Gastroesophageal sphincter (tissue), 3 donors: ENCODE results near the gene SPATS2L.

ENCODE experiments used
- EP300 ChIP-seq: sonication (generic); formaldehyde crosslinking; IDR thresholded peaks from one replicate; pipeline ENCODE4 v1.6.1; 2017; ENCODE audit warnings: antibody characterized with exemption, mild to moderate bottlenecking
- POLR2A ChIP-seq, 2 donors: fragments of 450-650 bp; IDR thresholded peaks; one replicate each; pipeline ENCODE4 v1.6.1; 2017; ENCODE audit warnings: antibody characterized with exemption in 2 of 2, mild to moderate bottlenecking in 2 of 2, moderate library complexity in 1 of 2
- TF ChIP-seq, protein P1 (sequence below), 4 experiments: fragments of 200-600 bp in 2 of 4; fragments of 450-650 bp in 2 of 4; sonication (generic) in 1 of 4; IDR thresholded peaks; one replicate each; pipeline ENCODE4 v1.5.1; 2017 to 2019; ENCODE audit warnings: antibody characterized with exemption in 4 of 4, mild to moderate bottlenecking in 2 of 4, moderate library complexity in 2 of 4

- TF ChIP-seq POLR2A (IDR thresholded peaks at IDR 0.05), result no peak
- no peak for TF ChIP-seq EP300
- TF ChIP-seq, protein P1, sequence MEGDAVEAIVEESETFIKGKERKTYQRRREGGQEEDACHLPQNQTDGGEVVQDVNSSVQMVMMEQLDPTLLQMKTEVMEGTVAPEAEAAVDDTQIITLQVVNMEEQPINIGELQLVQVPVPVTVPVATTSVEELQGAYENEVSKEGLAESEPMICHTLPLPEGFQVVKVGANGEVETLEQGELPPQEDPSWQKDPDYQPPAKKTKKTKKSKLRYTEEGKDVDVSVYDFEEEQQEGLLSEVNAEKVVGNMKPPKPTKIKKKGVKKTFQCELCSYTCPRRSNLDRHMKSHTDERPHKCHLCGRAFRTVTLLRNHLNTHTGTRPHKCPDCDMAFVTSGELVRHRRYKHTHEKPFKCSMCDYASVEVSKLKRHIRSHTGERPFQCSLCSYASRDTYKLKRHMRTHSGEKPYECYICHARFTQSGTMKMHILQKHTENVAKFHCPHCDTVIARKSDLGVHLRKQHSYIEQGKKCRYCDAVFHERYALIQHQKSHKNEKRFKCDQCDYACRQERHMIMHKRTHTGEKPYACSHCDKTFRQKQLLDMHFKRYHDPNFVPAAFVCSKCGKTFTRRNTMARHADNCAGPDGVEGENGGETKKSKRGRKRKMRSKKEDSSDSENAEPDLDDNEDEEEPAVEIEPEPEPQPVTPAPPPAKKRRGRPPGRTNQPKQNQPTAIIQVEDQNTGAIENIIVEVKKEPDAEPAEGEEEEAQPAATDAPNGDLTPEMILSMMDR (IDR thresholded peaks at IDR 0.05), result no peak
Measured at GRCh38 chr2:200329384-200329783, 22.9 kb downstream of the SPATS2L start.
